GM20000 (cell line): ENCODE measurements around the gene IMPACT.

ENCODE experiments used
- DNase-seq: peaks from one replicate; pipeline ENCODE4 v3.0.0; 2012; ENCODE audit warnings: low spot score
- TF ChIP-seq, protein P1 (sequence below): IDR thresholded peaks from 2 replicates; pipeline ENCODE4 v1.5.1; 2012; ENCODE audit warnings: mild to moderate bottlenecking, control low read depth; ENCODE audit errors: extremely low read depth, missing control alignments

Gene IMPACT

DNA sequence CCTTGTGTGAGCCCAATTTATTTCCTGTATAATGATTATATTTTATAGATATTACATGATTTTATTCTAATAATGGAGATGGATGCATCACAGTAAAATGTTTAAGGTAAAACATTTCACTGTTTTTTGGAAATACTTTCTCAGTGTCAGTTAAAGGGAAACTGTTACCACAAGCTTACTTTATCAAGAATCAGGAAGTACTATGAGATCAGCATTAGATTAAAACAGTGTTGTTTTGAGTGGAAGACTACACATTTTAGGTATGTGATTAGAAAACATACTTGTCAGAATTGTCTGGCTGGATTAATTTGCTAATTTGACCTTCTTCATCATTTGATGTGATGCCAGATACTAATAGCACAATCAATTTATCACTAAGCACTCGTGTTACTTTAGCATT is 33.9 kb downstream of the IMPACT start, which contains the start of gene HRH4:
Gene HRH4, plus strand, starts transcription at position 250 of the 400 bp plus-strand sequence. Its CDS starts 92 bp downstream, at position 342.
- TF ChIP-seq, protein P1, sequence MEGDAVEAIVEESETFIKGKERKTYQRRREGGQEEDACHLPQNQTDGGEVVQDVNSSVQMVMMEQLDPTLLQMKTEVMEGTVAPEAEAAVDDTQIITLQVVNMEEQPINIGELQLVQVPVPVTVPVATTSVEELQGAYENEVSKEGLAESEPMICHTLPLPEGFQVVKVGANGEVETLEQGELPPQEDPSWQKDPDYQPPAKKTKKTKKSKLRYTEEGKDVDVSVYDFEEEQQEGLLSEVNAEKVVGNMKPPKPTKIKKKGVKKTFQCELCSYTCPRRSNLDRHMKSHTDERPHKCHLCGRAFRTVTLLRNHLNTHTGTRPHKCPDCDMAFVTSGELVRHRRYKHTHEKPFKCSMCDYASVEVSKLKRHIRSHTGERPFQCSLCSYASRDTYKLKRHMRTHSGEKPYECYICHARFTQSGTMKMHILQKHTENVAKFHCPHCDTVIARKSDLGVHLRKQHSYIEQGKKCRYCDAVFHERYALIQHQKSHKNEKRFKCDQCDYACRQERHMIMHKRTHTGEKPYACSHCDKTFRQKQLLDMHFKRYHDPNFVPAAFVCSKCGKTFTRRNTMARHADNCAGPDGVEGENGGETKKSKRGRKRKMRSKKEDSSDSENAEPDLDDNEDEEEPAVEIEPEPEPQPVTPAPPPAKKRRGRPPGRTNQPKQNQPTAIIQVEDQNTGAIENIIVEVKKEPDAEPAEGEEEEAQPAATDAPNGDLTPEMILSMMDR: no peak
- no peak for DNase-seq

DNA sequence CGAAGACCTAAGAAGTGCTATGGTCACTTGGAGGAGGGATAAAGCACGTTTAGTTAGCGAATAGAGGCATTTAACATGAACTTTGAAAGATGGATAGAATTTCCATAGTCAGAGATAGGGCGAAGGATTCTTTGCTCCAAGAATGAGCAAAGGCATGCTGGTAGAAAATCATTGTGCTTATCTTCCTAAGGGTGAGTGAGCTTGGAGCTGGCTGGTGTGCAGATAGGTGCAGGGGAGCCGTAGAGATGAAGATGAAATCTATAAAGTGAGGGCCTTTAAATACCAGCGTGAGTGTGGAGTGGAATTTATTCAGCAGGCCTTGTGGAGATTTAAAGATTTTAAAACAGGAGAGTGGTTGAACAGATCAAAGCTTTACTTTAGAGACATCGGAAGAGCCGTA is 35.5 kb downstream of the IMPACT start:
- DNase-seq: no peak
- TF ChIP-seq, protein P1: no peak

DNA sequence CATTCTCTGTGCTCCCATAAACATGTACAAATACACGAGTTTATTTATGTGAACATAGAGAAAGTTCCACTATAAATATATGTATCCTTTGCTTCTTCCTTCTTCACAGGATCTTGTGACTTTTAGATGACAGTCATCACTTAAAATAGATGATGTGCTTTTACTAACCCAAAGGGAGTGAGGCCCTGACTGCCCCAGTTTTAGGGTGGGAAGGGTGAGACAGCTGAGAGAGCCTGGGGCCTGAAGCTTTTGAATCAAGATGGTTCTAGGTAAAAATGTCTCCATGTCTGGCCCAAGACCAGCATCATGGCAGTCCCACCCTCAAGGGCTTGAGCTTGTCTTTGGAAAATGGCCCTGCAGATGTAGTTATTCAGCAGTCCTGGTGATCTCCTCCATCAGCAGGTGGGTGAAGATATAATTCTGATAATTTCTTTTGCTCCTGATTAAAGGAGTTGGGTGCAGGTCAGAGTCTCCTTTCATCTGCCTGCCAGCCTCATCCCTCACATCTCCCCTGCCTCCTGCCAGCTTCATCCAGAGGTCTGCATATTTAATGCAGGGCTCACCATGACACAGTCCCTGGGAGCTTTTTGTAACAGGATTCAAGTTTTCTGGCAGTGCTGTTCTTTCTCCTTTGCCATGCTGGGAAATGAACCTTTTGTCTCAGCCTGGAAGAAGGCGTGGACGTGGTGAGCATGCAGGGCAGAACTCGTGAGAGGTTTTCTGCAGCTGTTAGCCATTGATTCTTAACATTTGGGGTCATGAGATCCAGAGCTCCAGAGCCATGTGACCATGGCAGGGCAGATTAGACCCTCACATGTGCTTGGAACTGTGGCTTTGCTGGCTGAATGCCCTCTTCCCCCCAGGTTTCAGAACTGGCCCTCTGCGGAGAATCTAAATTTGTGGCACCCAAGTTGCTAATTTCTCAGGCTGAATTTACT is 36.6 kb downstream of the IMPACT start:
- no peak for DNase-seq
- TF ChIP-seq, protein P1: no peak

DNA sequence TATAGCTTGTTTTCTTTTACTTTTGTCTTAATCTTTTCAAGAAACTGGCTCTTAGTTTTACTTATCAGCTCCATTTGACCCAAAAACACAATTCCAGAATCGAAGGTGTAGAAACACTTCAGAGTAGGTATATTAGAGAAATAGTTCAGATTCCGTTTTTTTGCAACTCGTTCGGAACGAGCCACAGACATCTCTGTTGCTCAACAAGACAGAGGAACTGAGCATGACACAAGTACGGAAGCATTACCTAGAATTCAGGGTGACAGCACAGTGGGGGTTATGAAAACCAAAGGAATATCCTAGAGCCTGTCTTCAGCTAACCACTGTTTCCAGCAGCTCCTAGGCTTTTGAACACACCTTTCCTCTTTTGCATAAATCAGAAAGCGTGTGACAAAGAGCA is 39.0 kb downstream of the IMPACT start:
- TF ChIP-seq, protein P1: no peak
- DNase-seq: no peak

DNA sequence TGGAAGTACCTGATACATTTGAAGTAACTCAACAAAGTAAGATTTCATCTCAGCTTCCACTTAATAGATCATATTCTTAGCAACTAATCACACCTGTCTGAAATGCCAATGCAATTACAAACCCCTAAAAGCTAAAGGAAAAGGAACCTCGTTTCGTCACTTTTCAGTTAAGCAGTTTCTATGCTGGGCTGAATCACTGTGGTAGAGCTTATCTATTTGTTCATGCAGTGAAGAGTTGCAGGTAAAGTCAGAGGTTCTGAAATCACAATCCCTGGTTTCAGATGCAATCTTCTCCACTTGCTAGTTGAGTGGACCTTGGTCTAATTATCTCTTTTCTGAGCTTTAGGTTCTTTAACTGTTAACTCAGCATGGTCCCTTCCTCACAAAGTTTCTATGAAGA is 40.3 kb downstream of the IMPACT start:
- TF ChIP-seq, protein P1: no peak
- no peak for DNase-seq

DNA sequence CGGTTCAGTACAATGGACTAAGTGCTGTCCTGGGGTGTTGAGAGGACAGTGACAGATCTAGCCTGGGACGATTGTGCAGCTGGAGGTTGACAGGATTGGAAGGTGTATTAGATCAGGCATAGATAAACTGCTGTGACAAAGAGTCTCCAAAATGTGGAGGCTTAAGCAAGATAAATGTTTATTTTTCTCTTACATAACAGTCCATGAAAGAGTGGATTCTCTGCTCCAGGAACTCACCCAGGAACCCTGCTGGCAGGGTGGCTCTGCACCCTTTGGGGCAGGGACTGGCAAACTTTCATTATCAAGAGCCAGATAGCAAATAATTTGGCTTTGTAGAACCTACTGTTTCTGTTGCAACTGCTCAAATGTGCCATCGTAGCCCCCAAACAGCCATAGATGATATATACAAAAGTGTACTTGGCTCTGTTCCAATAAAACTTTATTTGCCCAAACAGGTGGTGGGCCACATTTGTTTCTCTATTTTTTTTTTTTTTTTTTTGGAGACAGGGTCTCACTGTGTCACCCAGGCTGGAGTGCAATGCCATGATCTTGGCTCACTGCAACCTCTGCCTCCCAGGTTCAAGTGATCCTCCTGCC is 43.6 kb downstream of the IMPACT start:
- DNase-seq: no peak
- TF ChIP-seq, protein P1: no peak

DNA sequence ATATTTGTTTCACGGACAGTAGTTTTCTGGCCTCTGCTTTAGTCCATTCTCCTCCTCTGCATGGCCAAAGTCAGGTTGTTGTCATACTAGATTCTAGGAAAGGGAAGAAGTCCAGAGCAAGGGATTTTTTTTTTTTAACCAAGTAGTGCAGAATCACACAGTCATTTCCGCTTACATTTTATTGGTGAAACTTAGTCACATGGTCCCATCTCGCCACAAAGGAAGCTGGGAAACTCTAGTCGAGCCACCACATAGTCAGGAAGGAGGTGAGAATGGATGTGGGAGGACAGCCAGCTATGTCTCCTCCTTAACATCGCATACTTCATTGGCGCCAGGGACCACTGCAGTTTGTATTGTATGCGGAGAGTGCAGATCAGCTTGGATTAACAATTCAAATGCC is 44.3 kb downstream of the IMPACT start:
- TF ChIP-seq, protein P1: no peak
- DNase-seq: no peak
